H9 (cell line): ENCODE results near the gene SLC43A1. TPM values are rescaled to one million over a fixed set of nuclear protein-coding genes. Genes with fewer than 3 reads are reported as not detected.

ENCODE experiments used
- DNase-seq: peaks from one replicate; pipeline ENCODE4 v3.0.0-alpha.2; 2017
- H2AFZ ChIP-seq: one replicate; pipeline ENCODE4 v1.6.1; 2013; ENCODE audit warnings: mild to moderate bottlenecking, low read length, control low read depth, moderate library complexity
- H2AK5ac ChIP-seq: 2 replicates; pipeline ENCODE4 v1.6.1; 2013; ENCODE audit warnings: low read length, control low read depth, mixed read lengths; ENCODE audit not compliant: insufficient read length
- H2BK120ac ChIP-seq: one replicate; pipeline ENCODE4 v1.6.1; 2013; ENCODE audit warnings: low read depth, mild to moderate bottlenecking, low read length, control low read depth, inconsistent platforms; ENCODE audit not compliant: poor library complexity, severe bottlenecking
- H2BK12ac ChIP-seq: 2 replicates; pipeline ENCODE4 v1.6.1; 2013; ENCODE audit warnings: low read length, control low read depth, mixed read lengths, low read depth; ENCODE audit not compliant: insufficient read length
- H2BK15ac ChIP-seq: 2 replicates; pipeline ENCODE4 v1.6.1; 2013; ENCODE audit warnings: low read depth, low read length, control low read depth
- H2BK20ac ChIP-seq: one replicate; pipeline ENCODE4 v1.6.1; 2013; ENCODE audit warnings: low read depth, mild to moderate bottlenecking, low read length, control low read depth, inconsistent platforms; ENCODE audit not compliant: poor library complexity, severe bottlenecking
- H2BK5ac ChIP-seq: 2 replicates; pipeline ENCODE4 v1.6.1; 2013; ENCODE audit warnings: low read length, control low read depth, mixed read lengths; ENCODE audit not compliant: insufficient read length
- H3K14ac ChIP-seq: 2 replicates; pipeline ENCODE4 v1.6.1; 2013; ENCODE audit warnings: low read length, control low read depth; ENCODE audit not compliant: insufficient read depth
- H3K18ac ChIP-seq: 2 replicates; pipeline ENCODE4 v1.6.1; 2013; ENCODE audit warnings: low read depth, mild to moderate bottlenecking, mixed read lengths, low read length, control low read depth; ENCODE audit not compliant: insufficient read length
- H3K23ac ChIP-seq: 2 replicates; pipeline ENCODE4 v1.6.1; 2013; ENCODE audit warnings: low read length, control low read depth, mixed read lengths, low read depth; ENCODE audit not compliant: insufficient read length
- H3K23me2 ChIP-seq: 2 replicates; pipeline ENCODE4 v1.6.1; 2013; ENCODE audit warnings: low read depth, mild to moderate bottlenecking, mixed read lengths, low read length, control low read depth; ENCODE audit not compliant: insufficient read length, poor library complexity, severe bottlenecking
- H3K27ac ChIP-seq: 2 replicates; pipeline ENCODE4 v1.5.1; 2013; ENCODE audit warnings: low read length, control low read depth, mixed read lengths, low read depth; ENCODE audit not compliant: insufficient read length
- H3K27me3 ChIP-seq: 2 replicates; pipeline ENCODE4 v1.6.1; 2013; ENCODE audit warnings: low read length, control low read depth, inconsistent platforms; ENCODE audit not compliant: insufficient read depth
- H3K4ac ChIP-seq: 2 replicates; pipeline ENCODE4 v1.6.1; 2013; ENCODE audit warnings: low read depth, mild to moderate bottlenecking, control low read depth, inconsistent platforms, low read length, moderate library complexity
- H3K4me1 ChIP-seq: 2 replicates; pipeline ENCODE4 v1.6.1; 2013; ENCODE audit warnings: low read length, control low read depth, inconsistent platforms; ENCODE audit not compliant: insufficient read depth
- H3K4me2 ChIP-seq: 2 replicates; pipeline ENCODE4 v1.6.1; 2013; ENCODE audit warnings: low read length, control low read depth, mixed read lengths; ENCODE audit not compliant: insufficient read length, insufficient read depth
- H3K56ac ChIP-seq: 2 replicates; pipeline ENCODE4 v1.6.1; 2013; ENCODE audit warnings: low read depth, mild to moderate bottlenecking, mixed read lengths, low read length, control low read depth; ENCODE audit not compliant: insufficient read length
- H3K79me1 ChIP-seq: 2 replicates; pipeline ENCODE4 v1.6.1; 2013; ENCODE audit warnings: low read depth, mild to moderate bottlenecking, moderate library complexity, low read length, control low read depth, inconsistent platforms; ENCODE audit not compliant: insufficient read depth, poor library complexity, severe bottlenecking
- H3K79me2 ChIP-seq: 2 replicates; pipeline ENCODE4 v1.6.1; 2013; ENCODE audit warnings: low read length, control low read depth, inconsistent platforms; ENCODE audit not compliant: insufficient read depth
- H3K9ac ChIP-seq: 2 replicates; pipeline ENCODE4 v1.6.1; 2013; ENCODE audit warnings: low read length, control low read depth, mixed read lengths; ENCODE audit not compliant: insufficient read length; ENCODE audit errors: extremely low read depth
- H3K9me3 ChIP-seq: one replicate; pipeline ENCODE4 v1.6.1; 2013; ENCODE audit warnings: low read depth, low read length, inconsistent platforms; ENCODE audit not compliant: control insufficient read depth
- H3T11ph ChIP-seq: one replicate; pipeline ENCODE4 v1.6.1; 2013; ENCODE audit warnings: mild to moderate bottlenecking, low read length, control low read depth, inconsistent platforms
- H4K20me1 ChIP-seq: one replicate; pipeline ENCODE4 v1.6.1; 2013; ENCODE audit not compliant: control insufficient read depth, insufficient read length, insufficient read depth
- H4K5ac ChIP-seq: 2 replicates; pipeline ENCODE4 v1.6.1; 2013; ENCODE audit warnings: low read depth, mild to moderate bottlenecking, mixed read lengths, low read length, control low read depth; ENCODE audit not compliant: insufficient read length
- H4K8ac ChIP-seq: replicated peaks from 2 replicates; pipeline ENCODE4 v1.6.1; 2013; ENCODE audit warnings: low read length, control low read depth, mixed read lengths, low read depth; ENCODE audit not compliant: insufficient read length
- H4K91ac ChIP-seq: 2 replicates; pipeline ENCODE4 v1.6.1; 2013; ENCODE audit warnings: low read depth, mild to moderate bottlenecking, moderate library complexity, mixed read lengths, low read length, control low read depth; ENCODE audit not compliant: insufficient read length
- H3K27ac Mint-ChIP-seq, 3 experiments: 2 replicates in 2 of 3; 3 replicates in 1 of 3; pipeline ENCODE4 v1.8.0; 2020 to 2021; ENCODE audit warnings: mixed read lengths in 3 of 3, mild to moderate bottlenecking in 1 of 3, moderate library complexity in 1 of 3
- H3K27me3 Mint-ChIP-seq: 2 replicates; pipeline ENCODE4 v1.8.0; 2021; ENCODE audit warnings: low read depth, mild to moderate bottlenecking, moderate library complexity, mixed read lengths
- H3K36me3 Mint-ChIP-seq, 3 experiments: 2 replicates in 2 of 3; 3 replicates in 1 of 3; pipeline ENCODE4 v1.8.0; 2020 to 2021; ENCODE audit warnings: low read depth in 3 of 3, mixed read lengths in 3 of 3; ENCODE audit not compliant: insufficient read depth in 1 of 3
- H3K4me1 Mint-ChIP-seq, 2 experiments: 2 replicates each; pipeline ENCODE4 v1.8.0; 2020; ENCODE audit warnings: mixed read lengths in 2 of 2
- H3K4me3 Mint-ChIP-seq, 2 experiments: 2 replicates in 1 of 2; 3 replicates in 1 of 2; pipeline ENCODE4 v1.8.0; 2020 to 2021; ENCODE audit warnings: mild to moderate bottlenecking in 2 of 2, mixed read lengths in 2 of 2, moderate library complexity in 1 of 2
- H3K9me3 Mint-ChIP-seq, 2 experiments: 2 replicates in 1 of 2; 3 replicates in 1 of 2; pipeline ENCODE4 v1.8.0; 2020; ENCODE audit warnings: mild to moderate bottlenecking in 2 of 2, mixed read lengths in 2 of 2, moderate library complexity in 1 of 2
- CTCF ChIP-seq: fragments of 200-600 bp; sonication (generic); conservative IDR thresholded peaks from 3 replicates; pipeline ENCODE4 v1.8.0; 2021; ENCODE audit warnings: antibody characterized with exemption, mild to moderate bottlenecking
- WGBS: extraction: QIAGEN DNeasy Blood & Tissue Kit; methylation state at CpG from one replicate; pipeline ENCODE4 v1.1.7; 2013; ENCODE audit warnings: missing lambda C conversion rate, low lambda C conversion rate, mixed read lengths; ENCODE audit not compliant: insufficient read length; ENCODE audit errors: extremely low coverage; 5-methylcytosine and 5-hydroxymethylcytosine counted together
- total RNA-seq: library from RNA; stranded (reverse); gene quantifications from 2 replicates; pipeline ENCODE4 v1.2.1, GENCODE V29; 2021

Gene SLC43A1
- total RNA-seq, 1 experiment from 2014 or later: 17.0 TPM

- peaks cover 13 to 17% of the 10 kb centered on the region in 2 experiments for H3K4me1 Mint-ChIP-seq
- WGBS: no CpG with 5 or more reads among the region's 4 CpGs
- H3K36me3 Mint-ChIP-seq: peaks cover 6 to 53% (median 35%) of the 10 kb centered on the region in 3 experiments; a peak in 6 of 7 replicates
- Histone ChIP-seq H3K79me2 (no peaks in the 10 kb centered on the region), H4K5ac (no peak overlapping the region), H4K20me1 (no peaks in the 10 kb centered on the region), H3K4me1 (no peaks in the 10 kb centered on the region; the same call in 1 of the 2 replicates), H3K4me2 (no peak overlapping the region), H3K27me3 (no peaks in the 10 kb centered on the region), H3K27ac (no peak overlapping the region), H3K56ac (no peak overlapping the region), H2BK20ac (no peak overlapping the region), H2AFZ (no peak overlapping the region), H3K14ac (no peak overlapping the region), H4K91ac (no peak overlapping the region), H3K4ac (no peak overlapping the region), H2BK5ac (no peak overlapping the region), H3K23me2 (no peaks in the 10 kb centered on the region), H3K9me3 (no peaks in the 10 kb centered on the region), H3K23ac (no peak overlapping the region), H2AK5ac (no peak overlapping the region), H3T11ph (no peak overlapping the region), H3K18ac (no peak overlapping the region), H4K8ac (no peak overlapping the region), H3K9ac (no peak overlapping the region), H2BK12ac (no peak overlapping the region), H2BK120ac (no peak overlapping the region), H2BK15ac (no peak overlapping the region), H3K79me1 (no peaks in the 10 kb centered on the region)
- H3K27ac Mint-ChIP-seq: no peak overlapping the region; a peak in 1 of 7 replicates
- H3K4me3 Mint-ChIP-seq: no peak overlapping the region
- DNase-seq: no peak
- H3K9me3 Mint-ChIP-seq: no peaks in the 10 kb centered on the region
- no peaks in the 10 kb centered on the region; the same call in 1 of the 2 replicates for H3K27me3 Mint-ChIP-seq
- no peak for TF ChIP-seq CTCF
These were observed 36.4 kb upstream of the SLC43A1 start for GRCh38 chr11:57551941-57552340.
